Measurements from ENCODE around the gene KLF3. TPM values are rescaled to one million over a fixed set of nuclear protein-coding genes. Genes with fewer than 3 reads are reported as not detected.
A peak's percentile ranks its signal among the peaks of the same experiment; 100 is the strongest.

The KLF3 gene
- total and polyA plus RNA-seq, 4 donors = 29.3 to 39.8 (median 29.9) TPM

- 100% methylated on average over 1 of the region's 3 CpGs for WGBS (ENCODE audit: insufficient coverage)
- Histone ChIP-seq H3K9me3 (ENCODE audit: control insufficient read depth, insufficient read depth, low read length) (peaks cover 1% of the 10 kb centered on the region), H3K4me3 (ENCODE audit: low read depth, low read length) (no peak overlapping the region), H3K27me3 (ENCODE audit: control insufficient read depth, insufficient read depth, low read length) (no peaks in the 10 kb centered on the region), H3K27ac (ENCODE audit: low read depth, low read length) (no peak overlapping the region), H3K4me1 (ENCODE audit: control insufficient read depth, insufficient read depth, low read length) (no peaks in the 10 kb centered on the region), H3K36me3 (ENCODE audit: control insufficient read depth, insufficient read depth, low read length) (no peaks in the 10 kb centered on the region)
- DNase-seq (ENCODE audit: low read depth in 4 of 6, low spot score in 6 of 6) = no peak
These were observed 40.7 kb downstream of the KLF3 start for GRCh38 chr4:38704622-38705154.

DNA sequence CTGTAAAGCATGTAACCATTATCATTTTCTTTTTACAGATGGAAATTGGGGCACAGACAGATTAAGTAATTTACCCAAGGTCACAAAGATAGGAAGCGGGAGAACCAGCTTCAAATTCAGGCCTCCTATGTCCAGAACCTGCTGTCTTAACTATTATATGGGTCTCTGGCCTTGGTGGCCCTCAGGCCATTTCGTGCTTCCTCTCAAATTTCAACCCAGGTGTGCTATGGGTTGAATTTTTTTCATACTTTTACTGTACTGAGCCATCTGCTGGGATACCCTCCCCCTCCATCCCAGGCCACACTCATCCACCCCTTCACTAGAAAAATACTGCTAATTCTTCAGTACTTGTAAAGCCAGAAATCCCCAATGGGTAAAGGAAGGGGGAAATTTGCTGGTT is 42.3 kb downstream of the KLF3 start:
- H3K4me1 ChIP-seq (ENCODE audit: control insufficient read depth, insufficient read depth, low read length) = no peaks in the 10 kb centered on the region
- H3K36me3 ChIP-seq (ENCODE audit: control insufficient read depth, insufficient read depth, low read length) = no peaks in the 10 kb centered on the region
- H3K9me3 ChIP-seq (ENCODE audit: control insufficient read depth, insufficient read depth, low read length) = no peaks in the 10 kb centered on the region
- WGBS (ENCODE audit: insufficient coverage) = no CpG with 5 or more reads among the region's 2 CpGs
- H3K27me3 ChIP-seq (ENCODE audit: control insufficient read depth, insufficient read depth, low read length) = no peaks in the 10 kb centered on the region
- H3K4me3 ChIP-seq (ENCODE audit: low read depth, low read length) = no peak overlapping the region
- H3K27ac ChIP-seq (ENCODE audit: low read depth, low read length) = no peak overlapping the region
- no peak for DNase-seq (ENCODE audit: low read depth in 4 of 6, low spot score in 6 of 6)

DNA sequence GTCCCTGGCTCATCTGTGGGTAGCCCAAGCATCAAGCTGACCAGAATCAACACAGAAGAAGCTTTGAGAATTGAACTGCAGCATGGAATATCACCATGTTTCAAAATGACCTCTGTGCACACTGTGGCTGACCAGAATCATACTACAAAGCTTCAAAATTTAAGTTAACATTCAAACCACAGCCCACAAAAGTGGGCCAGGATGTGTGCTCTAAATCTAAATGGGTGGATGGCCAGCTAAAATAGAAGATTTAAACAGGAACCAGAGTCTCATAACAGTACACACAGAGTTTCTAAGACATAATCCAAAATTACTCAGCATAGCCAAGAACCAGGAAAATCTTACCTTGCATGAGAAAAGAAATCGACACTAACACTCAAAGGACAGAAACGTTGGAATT is 46.1 kb downstream of the KLF3 start:
- no peak overlapping the region for H3K27ac ChIP-seq (ENCODE audit: low read depth, low read length)
- H3K9me3 ChIP-seq (ENCODE audit: control insufficient read depth, insufficient read depth, low read length) = peaks cover 2% of the 10 kb centered on the region
- no peaks in the 10 kb centered on the region for H3K36me3 ChIP-seq (ENCODE audit: control insufficient read depth, insufficient read depth, low read length)
- no peak for DNase-seq (ENCODE audit: low read depth in 4 of 6, low spot score in 6 of 6)
- WGBS (ENCODE audit: insufficient coverage) = no CpG with 5 or more reads among the region's 2 CpGs
- H3K27me3 ChIP-seq (ENCODE audit: control insufficient read depth, insufficient read depth, low read length) = no peaks in the 10 kb centered on the region
- no peak overlapping the region for H3K4me3 ChIP-seq (ENCODE audit: low read depth, low read length)
- no peaks in the 10 kb centered on the region for H3K4me1 ChIP-seq (ENCODE audit: control insufficient read depth, insufficient read depth, low read length)

DNA sequence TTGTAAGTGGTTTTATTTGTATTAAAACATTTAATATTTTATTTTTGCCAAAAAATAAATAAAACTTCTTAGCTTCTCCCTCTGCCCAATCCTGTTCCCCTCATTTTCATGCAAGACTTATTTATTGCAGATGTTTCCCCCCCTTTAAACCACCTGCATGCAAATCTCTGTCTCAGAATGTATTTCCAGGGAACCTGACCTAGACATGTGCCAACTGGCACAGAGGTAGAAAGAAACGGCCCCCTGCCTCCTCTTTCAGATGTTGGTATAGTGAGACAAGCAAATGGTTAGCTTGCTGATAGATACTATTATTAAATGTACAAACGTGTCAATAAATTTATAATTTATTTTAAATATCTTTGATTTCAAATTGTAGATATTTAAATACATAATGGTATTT is 47.1 kb downstream of the KLF3 start:
- H3K27ac ChIP-seq (ENCODE audit: low read depth, low read length) = no peak overlapping the region
- no peaks in the 10 kb centered on the region for H3K27me3 ChIP-seq (ENCODE audit: control insufficient read depth, insufficient read depth, low read length)
- DNase-seq (ENCODE audit: low read depth in 4 of 6, low spot score in 6 of 6) = no peak
- no peaks in the 10 kb centered on the region for H3K36me3 ChIP-seq (ENCODE audit: control insufficient read depth, insufficient read depth, low read length)
- H3K9me3 ChIP-seq (ENCODE audit: control insufficient read depth, insufficient read depth, low read length) = peaks cover 2% of the 10 kb centered on the region
- no CpG with 5 or more reads among the region's 2 CpGs for WGBS (ENCODE audit: insufficient coverage)
- H3K4me1 ChIP-seq (ENCODE audit: control insufficient read depth, insufficient read depth, low read length) = no peaks in the 10 kb centered on the region
- no peak overlapping the region for H3K4me3 ChIP-seq (ENCODE audit: low read depth, low read length)

GRCh38 chr4:38715050-38715449 is 51.1 kb downstream of the KLF3 start:
- Histone ChIP-seq H3K36me3 (ENCODE audit: control insufficient read depth, insufficient read depth, low read length) (no peaks in the 10 kb centered on the region), H3K4me1 (ENCODE audit: control insufficient read depth, insufficient read depth, low read length) (no peaks in the 10 kb centered on the region), H3K9me3 (ENCODE audit: control insufficient read depth, insufficient read depth, low read length) (peaks cover 2% of the 10 kb centered on the region), H3K4me3 (ENCODE audit: low read depth, low read length) (no peak overlapping the region), H3K27me3 (ENCODE audit: control insufficient read depth, insufficient read depth, low read length) (no peaks in the 10 kb centered on the region), H3K27ac (ENCODE audit: low read depth, low read length) (no peak overlapping the region)
- DNase-seq (ENCODE audit: low read depth in 4 of 6, low spot score in 6 of 6) = no peak
- 63% methylated on average over 3 of the region's 4 CpGs for WGBS (ENCODE audit: insufficient coverage)

GRCh38 chr4:38716256-38716655 is 52.3 kb downstream of the KLF3 start:
- H3K27me3 ChIP-seq (ENCODE audit: control insufficient read depth, insufficient read depth, low read length) = no peaks in the 10 kb centered on the region
- H3K36me3 ChIP-seq (ENCODE audit: control insufficient read depth, insufficient read depth, low read length) = no peaks in the 10 kb centered on the region
- peaks cover 2% of the 10 kb centered on the region for H3K9me3 ChIP-seq (ENCODE audit: control insufficient read depth, insufficient read depth, low read length)
- no peaks in the 10 kb centered on the region for H3K4me1 ChIP-seq (ENCODE audit: control insufficient read depth, insufficient read depth, low read length)
- no CpG with 5 or more reads among the region's 3 CpGs for WGBS (ENCODE audit: insufficient coverage)
- no peak overlapping the region for H3K4me3 ChIP-seq (ENCODE audit: low read depth, low read length)
- peak in 1 of 6 donors; percentile 68 for DNase-seq (ENCODE audit: low read depth in 4 of 6, low spot score in 6 of 6)
- H3K27ac ChIP-seq (ENCODE audit: low read depth, low read length) = no peak overlapping the region

DNA sequence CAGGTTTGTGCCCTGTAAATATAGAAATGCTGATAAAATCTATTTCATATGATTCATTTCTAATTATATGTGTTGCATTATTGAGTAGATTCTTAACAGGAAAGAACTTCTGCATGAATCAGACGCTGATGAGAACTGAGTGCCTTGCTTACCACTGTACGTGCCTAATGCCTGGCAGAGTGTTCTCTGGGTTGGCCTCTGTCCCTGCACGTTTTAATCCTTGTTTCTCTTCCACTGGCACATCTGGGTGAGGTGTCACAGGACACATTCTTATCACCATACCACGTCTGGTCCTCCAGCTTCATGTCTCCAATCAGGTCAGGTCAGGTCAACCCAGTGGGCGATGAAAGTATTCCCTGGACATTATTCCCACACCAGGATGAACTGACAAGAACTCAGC is 53.6 kb downstream of the KLF3 start:
- H3K4me1 ChIP-seq (ENCODE audit: control insufficient read depth, insufficient read depth, low read length) = no peaks in the 10 kb centered on the region
- DNase-seq (ENCODE audit: low read depth in 4 of 6, low spot score in 6 of 6) = no peak
- no peaks in the 10 kb centered on the region for H3K36me3 ChIP-seq (ENCODE audit: control insufficient read depth, insufficient read depth, low read length)
- H3K9me3 ChIP-seq (ENCODE audit: control insufficient read depth, insufficient read depth, low read length) = peaks cover 2% of the 10 kb centered on the region
- no peaks in the 10 kb centered on the region for H3K27me3 ChIP-seq (ENCODE audit: control insufficient read depth, insufficient read depth, low read length)
- 81% methylated on average over 4 of the region's 5 CpGs for WGBS (ENCODE audit: insufficient coverage)
- no peak overlapping the region for H3K4me3 ChIP-seq (ENCODE audit: low read depth, low read length)
- H3K27ac ChIP-seq (ENCODE audit: low read depth, low read length) = no peak overlapping the region

- whole genome bisulfite sequencing (ENCODE audit: insufficient coverage) = 40% methylated on average over 2 of the region's 4 CpGs
- H3K4me3 ChIP-seq (ENCODE audit: low read depth, low read length) = no peak overlapping the region
- no peaks in the 10 kb centered on the region for H3K4me1 ChIP-seq (ENCODE audit: control insufficient read depth, insufficient read depth, low read length)
- H3K36me3 ChIP-seq (ENCODE audit: control insufficient read depth, insufficient read depth, low read length) = no peaks in the 10 kb centered on the region
- H3K9me3 ChIP-seq (ENCODE audit: control insufficient read depth, insufficient read depth, low read length) = no peaks in the 10 kb centered on the region
- H3K27ac ChIP-seq (ENCODE audit: low read depth, low read length) = no peak overlapping the region
- H3K27me3 ChIP-seq (ENCODE audit: control insufficient read depth, insufficient read depth, low read length) = no peaks in the 10 kb centered on the region
- no peak for DNase-seq (ENCODE audit: low read depth in 4 of 6, low spot score in 6 of 6)
These were observed 59.1 kb downstream of the KLF3 start for GRCh38 chr4:38723114-38723513.

- no peak overlapping the region for H3K27ac ChIP-seq (ENCODE audit: low read depth, low read length)
- H3K36me3 ChIP-seq (ENCODE audit: control insufficient read depth, insufficient read depth, low read length) = no peaks in the 10 kb centered on the region
- no peaks in the 10 kb centered on the region for H3K9me3 ChIP-seq (ENCODE audit: control insufficient read depth, insufficient read depth, low read length)
- H3K4me3 ChIP-seq (ENCODE audit: low read depth, low read length) = no peak overlapping the region
- H3K27me3 ChIP-seq (ENCODE audit: control insufficient read depth, insufficient read depth, low read length) = no peaks in the 10 kb centered on the region
- WGBS (ENCODE audit: insufficient coverage) = 95% methylated on average over 3 of the region's 7 CpGs
- no peaks in the 10 kb centered on the region for H3K4me1 ChIP-seq (ENCODE audit: control insufficient read depth, insufficient read depth, low read length)
- no peak for DNase-seq (ENCODE audit: low read depth in 4 of 6, low spot score in 6 of 6)
These were observed 59.9 kb downstream of the KLF3 start for GRCh38 chr4:38723726-38724474.

- no peak overlapping the region for H3K4me3 ChIP-seq (ENCODE audit: low read depth, low read length)
- H3K27me3 ChIP-seq (ENCODE audit: control insufficient read depth, insufficient read depth, low read length) = no peaks in the 10 kb centered on the region
- WGBS (ENCODE audit: insufficient coverage) = 97% methylated on average over 3 of the region's 3 CpGs
- no peak overlapping the region for H3K27ac ChIP-seq (ENCODE audit: low read depth, low read length)
- H3K4me1 ChIP-seq (ENCODE audit: control insufficient read depth, insufficient read depth, low read length) = no peaks in the 10 kb centered on the region
- DNase-seq (ENCODE audit: low read depth in 4 of 6, low spot score in 6 of 6) = no peak
- H3K36me3 ChIP-seq (ENCODE audit: control insufficient read depth, insufficient read depth, low read length) = no peaks in the 10 kb centered on the region
- H3K9me3 ChIP-seq (ENCODE audit: control insufficient read depth, insufficient read depth, low read length) = no peaks in the 10 kb centered on the region
These were observed 60.4 kb downstream of the KLF3 start for GRCh38 chr4:38724475-38724808.

All from spinal cord (tissue), 10 donors.